ENCODE data around the gene TMEM80.

GRCh38 chr11:678297-678696, 17.3 kb upstream of the TMEM80 start:
- TF ChIP-seq YY1 (IDR thresholded peaks at IDR 0.05; ENCODE audit: low read depth, low read length), result no peak
- TF ChIP-seq, protein P1, sequence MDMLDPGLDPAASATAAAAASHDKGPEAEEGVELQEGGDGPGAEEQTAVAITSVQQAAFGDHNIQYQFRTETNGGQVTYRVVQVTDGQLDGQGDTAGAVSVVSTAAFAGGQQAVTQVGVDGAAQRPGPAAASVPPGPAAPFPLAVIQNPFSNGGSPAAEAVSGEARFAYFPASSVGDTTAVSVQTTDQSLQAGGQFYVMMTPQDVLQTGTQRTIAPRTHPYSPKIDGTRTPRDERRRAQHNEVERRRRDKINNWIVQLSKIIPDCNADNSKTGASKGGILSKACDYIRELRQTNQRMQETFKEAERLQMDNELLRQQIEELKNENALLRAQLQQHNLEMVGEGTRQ (IDR thresholded peaks at IDR 0.05; ENCODE audit: low read length), result no peak
- TF ChIP-seq EP300 (IDR thresholded peaks at IDR 0.05; ENCODE audit: borderline replicate concordance in 1 of 2, low read depth in 2 of 2, low read length in 2 of 2), result no peak
- TF ChIP-seq POLR2AphosphoS5 (IDR thresholded peaks at IDR 0.05; ENCODE audit: low read depth, low read length), result no peak
- TF ChIP-seq NRF1 (IDR thresholded peaks at IDR 0.05; ENCODE audit: low read depth, low read length), result no peak
- TF ChIP-seq CTCF (IDR thresholded peaks at IDR 0.05; ENCODE audit: control extremely low read depth in 1 of 3, insufficient read depth in 1 of 3, low read depth in 1 of 3, low read length in 3 of 3), result no peak
- TF ChIP-seq TAF1 (IDR thresholded peaks at IDR 0.05; ENCODE audit: low read depth, low read length), result no peak
- no peak for TF ChIP-seq POLR2A (IDR thresholded peaks at IDR 0.05; ENCODE audit: control extremely low read depth in 1 of 2, low read depth in 2 of 2, low read length in 2 of 2)
- no peak for TF ChIP-seq EGR1 (IDR thresholded peaks at IDR 0.05; ENCODE audit: borderline replicate concordance, low read depth, low read length)
- no peak for TF ChIP-seq SP1 (IDR thresholded peaks at IDR 0.05; ENCODE audit: low read depth, low read length)
- TF ChIP-seq RAD21 (IDR thresholded peaks at IDR 0.05 in 1 of 2, conservative IDR thresholded peaks at IDR 0.05 in 1 of 2; ENCODE audit: low read depth in 2 of 2, low read length in 2 of 2), result no peak
- no peak for TF ChIP-seq CREB1 (IDR thresholded peaks at IDR 0.05)
- no peak for TF ChIP-seq HDAC6 (IDR thresholded peaks at IDR 0.05; ENCODE audit: low read depth, low read length)
- no peak for TF ChIP-seq TBP (IDR thresholded peaks at IDR 0.05; ENCODE audit: low read depth, low read length)
